Measurements from ENCODE around the gene PML. TPM values are rescaled to one million over a fixed set of nuclear protein-coding genes. Genes with fewer than 3 reads are reported as not detected.

Gene PML
- total and polyA plus RNA-seq, 9 of the 15 experiments (the other 6 are each of a cell fraction or from before 2014, with no cell fraction given): 5.0 to 50.7 (median 10.1) TPM

DNA sequence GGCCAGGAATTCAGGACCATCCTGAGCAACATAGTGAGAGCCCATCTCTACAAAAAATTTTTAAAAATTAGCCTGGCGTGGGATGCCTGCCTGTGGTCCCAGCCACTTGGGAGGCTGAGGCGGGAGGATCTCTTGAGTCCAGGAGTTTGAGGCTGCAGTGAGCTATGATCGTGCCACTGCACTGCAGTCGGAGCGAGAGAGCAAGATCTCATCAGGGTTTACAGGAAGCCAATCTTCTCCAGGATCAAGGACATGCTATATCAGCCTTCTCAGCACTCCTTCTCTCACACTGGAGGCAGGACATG is 2.0 kb upstream of the PML start:
- intact Hi-C loops (cut with micrococcal nuclease): loop anchor here (5.0 to 10.0 kb wide), 2 partner anchors 45 to 622 kb away; partner anchors contain the start of gene CLK3
- no peaks in the 10 kb centered on the region for H3K9me1 ChIP-seq (ENCODE audit: control insufficient read depth, insufficient read depth, low read length)
- H3K79me2 ChIP-seq (ENCODE audit: control insufficient read depth, insufficient read depth, low read length): peaks cover 33% of the 10 kb centered on the region
- peak overlapping the region; percentile 99 for H2AFZ ChIP-seq (ENCODE audit: low read depth, low read length)
- H3K9me3 ChIP-seq (replicated peaks; ENCODE audit: control insufficient read depth, insufficient read depth, low read depth, low read length): no peaks in the 10 kb centered on the region
- ChIA-PET CTCF (ENCODE audit: low intra/inter-chr PET ratio) (no interaction called here), POLR2A (no interaction called here)
- WGBS (ENCODE audit: insufficient coverage, low coverage, missing lambda C conversion rate): 10% methylated on average over 5 of the region's 5 CpGs
- ATAC-seq: no peak
- H3K4me2 ChIP-seq (ENCODE audit: insufficient read depth, low read length): peak overlapping the region; percentile 84
- TF ChIP-seq PYGO2 (tag; IDR thresholded peaks at IDR 0.05): no peak
- 0 out of 2 replicates have a peak, but pooled peaks have one; percentile 2 for TF ChIP-seq ZBTB17 (CRISPR knock-in tag; IDR thresholded peaks at IDR 0.05)
- TF ChIP-seq ZNF232 (CRISPR knock-in tag; IDR thresholded peaks at IDR 0.05): no peak
- TF ChIP-seq, protein P1, sequence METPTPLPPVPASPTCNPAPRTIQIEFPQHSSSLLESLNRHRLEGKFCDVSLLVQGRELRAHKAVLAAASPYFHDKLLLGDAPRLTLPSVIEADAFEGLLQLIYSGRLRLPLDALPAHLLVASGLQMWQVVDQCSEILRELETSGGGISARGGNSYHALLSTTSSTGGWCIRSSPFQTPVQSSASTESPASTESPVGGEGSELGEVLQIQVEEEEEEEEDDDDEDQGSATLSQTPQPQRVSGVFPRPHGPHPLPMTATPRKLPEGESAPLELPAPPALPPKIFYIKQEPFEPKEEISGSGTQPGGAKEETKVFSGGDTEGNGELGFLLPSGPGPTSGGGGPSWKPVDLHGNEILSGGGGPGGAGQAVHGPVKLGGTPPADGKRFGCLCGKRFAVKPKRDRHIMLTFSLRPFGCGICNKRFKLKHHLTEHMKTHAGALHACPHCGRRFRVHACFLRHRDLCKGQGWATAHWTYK (CRISPR knock-in tag; IDR thresholded peaks at IDR 0.05): 0 out of 2 replicates have a peak, but pooled peaks have one; percentile 18
- TF ChIP-seq HLTF (IDR thresholded peaks at IDR 0.05): no peak
- TF ChIP-seq ELF1 (tag; IDR thresholded peaks at IDR 0.05): no peak
- H3K27me3 ChIP-seq (ENCODE audit: control insufficient read depth in 2 of 2, insufficient read depth in 2 of 2, low read length in 2 of 2): no peaks in the 10 kb centered on the region; a peak in 1 of 5 replicates
- in situ Hi-C loops (cut with MboI): no loop called here
- peak overlapping the region; percentile 86 for H3K4me3 ChIP-seq
- BruUV-seq (replicated peaks): no TSS peak
- no peak for FAIRE-seq
- peak in 1 of 4 experiments; percentile 30 for DNase-seq (ENCODE audit: extremely low read depth in 1 of 4, low spot score in 3 of 4)
- peak overlapping the region; percentile 62 to 77 for H3K9ac ChIP-seq (ENCODE audit: insufficient read depth in 1 of 2, low read depth in 2 of 2, low read length in 2 of 2)
- H3K36me3 ChIP-seq (ENCODE audit: control insufficient read depth, insufficient read depth, low read length): peaks cover 3% of the 10 kb centered on the region; the same call in 2 of the 3 replicates
- peaks cover 42 to 46% of the 10 kb centered on the region in 2 experiments for H3K4me1 ChIP-seq (replicated peaks in 1 of 2; ENCODE audit: control insufficient read depth in 2 of 2, insufficient read depth in 2 of 2, low read length in 2 of 2)
- H3K27ac ChIP-seq (ENCODE audit: extremely low read depth, low read depth, low read length): peak overlapping the region; percentile 52; the same call in 2 of the 3 replicates
- H4K20me1 ChIP-seq (replicated peaks; ENCODE audit: control insufficient read depth, insufficient read depth, low read length): no peaks in the 10 kb centered on the region

All from K562 (cell line).